B cell (primary cell): ENCODE results near the gene TEKT2. TPM values are rescaled to one million over a fixed set of nuclear protein-coding genes. Genes with fewer than 3 reads are reported as not detected.

Experiments used
- ATAC-seq: fragments of 200-7000 bp; cut with Tn5 transposase; one replicate; pipeline ENCODE4 v1.10.0; 2021; ENCODE audit warnings: low read depth, mild to moderate bottlenecking, moderate number of reproducible peaks, moderate library complexity
- CTCF ChIA-PET: fragments of 350-600 bp; sonication (Branson Sonifier 250); formaldehyde crosslinking; loops from one replicate; lab custom pipeline; 2021; ENCODE audit warnings: antibody characterized with exemption, inconsistent platforms; lab: Charles Lee
- POLR2A ChIA-PET: fragments of 350-600 bp; sonication (Branson Sonifier 250); formaldehyde crosslinking; loops from one replicate; lab custom pipeline; 2021; ENCODE audit warnings: antibody characterized with exemption; lab: Charles Lee
- DNase-seq: peaks from one replicate; pipeline ENCODE4 v3.0.0; 2013
- H2AFZ ChIP-seq: 2 replicates; pipeline ENCODE4 v1.6.1; 2012; ENCODE audit warnings: mild to moderate bottlenecking, low read depth, low read length; ENCODE audit not compliant: insufficient read depth, poor library complexity, severe bottlenecking
- H3K27ac ChIP-seq, 2 donors: 1 replicate in 1 of 2; 2 replicates in 1 of 2; pipeline ENCODE4 v1.5.1; 2012 to 2013; ENCODE audit warnings: low read length in 2 of 2, mild to moderate bottlenecking in 2 of 2, moderate library complexity in 1 of 2
- H3K27me3 ChIP-seq, 4 experiments: fragments of 200-600 bp in 1 of 4; sonication (generic) in 1 of 4; replicated peaks in 1 of 4; 1 replicate in 2 of 4; 2 replicates in 2 of 4; pipeline versions ENCODE4 v1.6.1 to v1.7.0; 2013 to 2016; ENCODE audit warnings: low read length in 3 of 4, mild to moderate bottlenecking in 2 of 4, mixed read lengths in 1 of 4, moderate library complexity in 1 of 4; ENCODE audit not compliant: insufficient read depth in 4 of 4, control insufficient read depth in 3 of 4; ENCODE audit errors: control extremely low read depth in 1 of 4
- H3K36me3 ChIP-seq, 2 experiments: replicated peaks in 1 of 2; 1 replicate in 1 of 2; 2 replicates in 1 of 2; pipeline versions ENCODE4 v1.6.1 to v1.7.1; 2013; ENCODE audit warnings: low read length in 1 of 2; ENCODE audit not compliant: insufficient read depth in 2 of 2, control insufficient read depth in 1 of 2; ENCODE audit errors: control extremely low read depth in 1 of 2, extremely low read depth in 1 of 2
- H3K4me1 ChIP-seq, 2 donors: fragments of 200-600 bp in 1 of 2; sonication (generic) in 1 of 2; 1 replicate in 1 of 2; 2 replicates in 1 of 2; pipeline versions ENCODE4 v1.5.1 to v1.6.1; 2013 to 2017; ENCODE audit warnings: low read length in 2 of 2; ENCODE audit not compliant: control insufficient read depth in 2 of 2, insufficient read depth in 2 of 2
- H3K4me2 ChIP-seq: replicated peaks from 2 replicates; pipeline ENCODE3; 2012; ENCODE audit warnings: mild to moderate bottlenecking, low read depth, low read length; ENCODE audit not compliant: poor library complexity, severe bottlenecking
- H3K4me3 ChIP-seq, 5 experiments: fragments of 200-600 bp in 1 of 5; sonication (generic) in 1 of 5; 1 replicate in 3 of 5; 2 replicates in 2 of 5; pipeline versions ENCODE4 v1.5.1 to v1.7.0; 2011 to 2016; ENCODE audit warnings: low read length in 4 of 5, mild to moderate bottlenecking in 4 of 5, low read depth in 2 of 5, control low read depth in 1 of 5, moderate library complexity in 1 of 5; ENCODE audit not compliant: insufficient read depth in 1 of 5; ENCODE audit errors: control extremely low read depth in 1 of 5, extremely low read depth in 1 of 5
- H3K79me2 ChIP-seq: fragments of 200-600 bp; sonication (generic); one replicate; pipeline ENCODE4 v1.6.0; 2016; ENCODE audit warnings: low read length; ENCODE audit not compliant: control insufficient read depth, insufficient read depth
- H3K9ac ChIP-seq: fragments of 200-600 bp; sonication (generic); 2 replicates; pipeline ENCODE4 v1.6.1; 2017; ENCODE audit warnings: mild to moderate bottlenecking, low read length, moderate library complexity
- H3K9me3 ChIP-seq, 3 donors: one replicate each; pipeline versions ENCODE4 v1.6.1 to v1.7.1; 2013; ENCODE audit warnings: low read length in 2 of 3; ENCODE audit not compliant: control insufficient read depth in 2 of 3, insufficient read depth in 1 of 3; ENCODE audit errors: control extremely low read depth in 1 of 3
- H4K20me1 ChIP-seq: 2 replicates; pipeline ENCODE4 v1.6.0; 2012; ENCODE audit warnings: mild to moderate bottlenecking, low read length; ENCODE audit not compliant: insufficient read depth, control insufficient read depth, poor library complexity, severe bottlenecking
- H3K27ac Mint-ChIP-seq: one replicate; pipeline ENCODE4 v1.8.0; 2021; ENCODE audit warnings: mixed read lengths
- H3K27me3 Mint-ChIP-seq: one replicate; pipeline ENCODE4 v1.8.0; 2021; ENCODE audit warnings: mixed read lengths
- H3K4me1 Mint-ChIP-seq: one replicate; pipeline ENCODE4 v1.8.0; 2021; ENCODE audit warnings: mixed read lengths
- H3K4me3 Mint-ChIP-seq: one replicate; pipeline ENCODE4 v1.8.0; 2021; ENCODE audit warnings: mixed read lengths
- H3K9me3 Mint-ChIP-seq: one replicate; pipeline ENCODE4 v1.8.0; 2022; ENCODE audit warnings: mixed read lengths; ENCODE audit not compliant: insufficient read depth
- CTCF ChIP-seq: fragments of 200-600 bp; IDR thresholded peaks from one replicate; pipeline ENCODE4 v1.8.0; 2022; ENCODE audit warnings: antibody characterized with exemption, mild to moderate bottlenecking
- EZH2 ChIP-seq: IDR thresholded peaks from 2 replicates; pipeline ENCODE4 v1.6.1; 2012; ENCODE audit warnings: borderline replicate concordance, low read depth, mild to moderate bottlenecking, moderate library complexity, low read length; ENCODE audit not compliant: insufficient read depth, poor library complexity, severe bottlenecking
- WGBS: methylation state at CpG from one replicate; pipeline ENCODE4 v1.1.5; 2013; ENCODE audit warnings: missing lambda C conversion rate; ENCODE audit not compliant: insufficient coverage; 5-methylcytosine and 5-hydroxymethylcytosine counted together
- intact Hi-C: fragments of 100-400 bp; cut with micrococcal nuclease; formaldehyde crosslinking; loops from one replicate; pipeline ENCODE4 v1.10.0; 2022
- polyA plus RNA-seq: library from polyadenylated mRNA; depleted of rRNA; stranded (reverse); fragments of >200 nt; gene quantifications from 2 replicates; pipeline ENCODE4 v1.2.3, GENCODE V29; 2012
- total RNA-seq, 2 donors: library from RNA; stranded (reverse); fragments of 120-200 nt in 1 of 2; gene quantifications; 1 replicate in 1 of 2; 2 replicates in 1 of 2; pipeline versions ENCODE4 v1.2.3 to v1.2.4, GENCODE V29; 2013 to 2022

TEKT2 gene
- total and polyA plus RNA-seq, 2 donors (not counting 1 experiment from before 2014, with no cell fraction given): not detected

GRCh38 chr1:36053978-36054377 lies 29.9 kb upstream of the TEKT2 start:
- DNase-seq: no peak
- no peak overlapping the region for H3K4me2 ChIP-seq
- no peaks in the 10 kb centered on the region for H4K20me1 ChIP-seq
- Mint-ChIP-seq H3K4me3 (no peak overlapping the region), H3K9me3 (no peaks in the 10 kb centered on the region), H3K4me1 (no peaks in the 10 kb centered on the region), H3K27ac (no peak overlapping the region), H3K27me3 (no peaks in the 10 kb centered on the region)
- H3K9me3 ChIP-seq: no peaks in the 10 kb centered on the region
- TF ChIP-seq CTCF (no peak), EZH2 (no peak)
- no peak overlapping the region for H3K4me3 ChIP-seq
- intact Hi-C loops: no loop called here
- ChIA-PET POLR2A (no interaction called here), CTCF (interaction anchor here (0.7 kb wide), 1 partner anchor 184 kb away, joined by 5 read pairs; no protein-coding TSS in a partner anchor)
- peaks cover 0 to 17% of the 10 kb centered on the region in 2 experiments for H3K36me3 ChIP-seq
- H3K27me3 ChIP-seq: no peaks in the 10 kb centered on the region
- no peaks in the 10 kb centered on the region for H3K79me2 ChIP-seq
- no peak overlapping the region for H3K9ac ChIP-seq
- no peaks in the 10 kb centered on the region for H3K4me1 ChIP-seq
- no peak for ATAC-seq
- H3K27ac ChIP-seq: no peak overlapping the region
- H2AFZ ChIP-seq: no peak overlapping the region

GRCh38 chr1:36055706-36056105 lies 28.2 kb upstream of the TEKT2 start:
- CTCF ChIA-PET: no interaction called here
- H3K27ac ChIP-seq: no peak overlapping the region
- no peak overlapping the region for H3K4me3 Mint-ChIP-seq
- TF ChIP-seq CTCF: no peak
- no peak for TF ChIP-seq EZH2
- no peak overlapping the region for H3K9ac ChIP-seq
- POLR2A ChIA-PET: interaction anchor here (0.6 kb wide), 1 partner anchor 1201 kb away, joined by 8 read pairs; no protein-coding TSS in a partner anchor
- H3K4me2 ChIP-seq: no peak overlapping the region
- H3K36me3 ChIP-seq: peaks cover 0 to 17% of the 10 kb centered on the region in 2 experiments
- no peak for ATAC-seq
- no peak for DNase-seq
- H3K9me3 Mint-ChIP-seq: no peaks in the 10 kb centered on the region
- no peaks in the 10 kb centered on the region for H3K79me2 ChIP-seq
- H4K20me1 ChIP-seq: no peaks in the 10 kb centered on the region
- no peak overlapping the region for H3K27ac Mint-ChIP-seq
- H3K4me1 Mint-ChIP-seq: no peaks in the 10 kb centered on the region
- no peaks in the 10 kb centered on the region for H3K27me3 ChIP-seq
- no CpG with 5 or more reads among the region's 5 CpGs for WGBS
- no peaks in the 10 kb centered on the region for H3K9me3 ChIP-seq
- intact Hi-C loops: no loop called here
- no peaks in the 10 kb centered on the region for H3K27me3 Mint-ChIP-seq
- H2AFZ ChIP-seq: no peak overlapping the region
- no peaks in the 10 kb centered on the region for H3K4me1 ChIP-seq
- no peak overlapping the region for H3K4me3 ChIP-seq
